Measurements from ENCODE around the gene PHF20.
"Not testable (repeated sequence)": the region's sequence is repeated elsewhere in the genome, so short reads cannot be mapped to it uniquely, and the experiment has no call there.

Gene PHF20

GRCh38 chr20:35947489-35947888 is 175.7 kb downstream of the PHF20 start:
- ATAC-seq (ENCODE audit: low read depth): peak; percentile 44; the same call in 2 of the 3 replicates
- peaks cover 3% of the 10 kb centered on the region for H3K4me1 ChIP-seq (ENCODE audit: insufficient read depth, poor library complexity, severe bottlenecking)
- TF ChIP-seq, protein P1, sequence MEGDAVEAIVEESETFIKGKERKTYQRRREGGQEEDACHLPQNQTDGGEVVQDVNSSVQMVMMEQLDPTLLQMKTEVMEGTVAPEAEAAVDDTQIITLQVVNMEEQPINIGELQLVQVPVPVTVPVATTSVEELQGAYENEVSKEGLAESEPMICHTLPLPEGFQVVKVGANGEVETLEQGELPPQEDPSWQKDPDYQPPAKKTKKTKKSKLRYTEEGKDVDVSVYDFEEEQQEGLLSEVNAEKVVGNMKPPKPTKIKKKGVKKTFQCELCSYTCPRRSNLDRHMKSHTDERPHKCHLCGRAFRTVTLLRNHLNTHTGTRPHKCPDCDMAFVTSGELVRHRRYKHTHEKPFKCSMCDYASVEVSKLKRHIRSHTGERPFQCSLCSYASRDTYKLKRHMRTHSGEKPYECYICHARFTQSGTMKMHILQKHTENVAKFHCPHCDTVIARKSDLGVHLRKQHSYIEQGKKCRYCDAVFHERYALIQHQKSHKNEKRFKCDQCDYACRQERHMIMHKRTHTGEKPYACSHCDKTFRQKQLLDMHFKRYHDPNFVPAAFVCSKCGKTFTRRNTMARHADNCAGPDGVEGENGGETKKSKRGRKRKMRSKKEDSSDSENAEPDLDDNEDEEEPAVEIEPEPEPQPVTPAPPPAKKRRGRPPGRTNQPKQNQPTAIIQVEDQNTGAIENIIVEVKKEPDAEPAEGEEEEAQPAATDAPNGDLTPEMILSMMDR (IDR thresholded peaks at IDR 0.05; ENCODE audit: poor library complexity, severe bottlenecking): peak; percentile 84
- no peak overlapping the region for H3K4me3 ChIP-seq (ENCODE audit: severe bottlenecking)
- no peak overlapping the region for H3K27ac ChIP-seq (ENCODE audit: poor library complexity, severe bottlenecking)
- no peaks in the 10 kb centered on the region for H3K9me3 ChIP-seq (ENCODE audit: severe bottlenecking)
- no peaks in the 10 kb centered on the region for H3K27me3 ChIP-seq (ENCODE audit: insufficient read depth, poor library complexity, severe bottlenecking)
- peaks cover 60% of the 10 kb centered on the region for H3K36me3 ChIP-seq (ENCODE audit: low read depth)
- DNase-seq (ENCODE audit: low spot score): no peak

GRCh38 chr20:35947907-35948306 is 176.1 kb downstream of the PHF20 start:
- ATAC-seq (ENCODE audit: low read depth): no peak
- Histone ChIP-seq H3K4me1 (ENCODE audit: insufficient read depth, poor library complexity, severe bottlenecking) (peaks cover 6% of the 10 kb centered on the region), H3K27ac (ENCODE audit: poor library complexity, severe bottlenecking) (no peak overlapping the region), H3K4me3 (ENCODE audit: severe bottlenecking) (no peak overlapping the region), H3K27me3 (ENCODE audit: insufficient read depth, poor library complexity, severe bottlenecking) (no peaks in the 10 kb centered on the region), H3K36me3 (ENCODE audit: low read depth) (peaks cover 56% of the 10 kb centered on the region), H3K9me3 (ENCODE audit: severe bottlenecking) (no peaks in the 10 kb centered on the region)
- TF ChIP-seq, protein P1 (IDR thresholded peaks at IDR 0.05; ENCODE audit: poor library complexity, severe bottlenecking): no peak
- no peak for DNase-seq (ENCODE audit: low spot score)

- Histone ChIP-seq H3K4me1 (ENCODE audit: insufficient read depth, poor library complexity, severe bottlenecking) (peaks cover 7% of the 10 kb centered on the region), H3K4me3 (ENCODE audit: severe bottlenecking) (no peak overlapping the region), H3K27ac (ENCODE audit: poor library complexity, severe bottlenecking) (no peak overlapping the region), H3K27me3 (ENCODE audit: insufficient read depth, poor library complexity, severe bottlenecking) (no peaks in the 10 kb centered on the region), H3K36me3 (ENCODE audit: low read depth) (peaks cover 36% of the 10 kb centered on the region), H3K9me3 (ENCODE audit: severe bottlenecking) (no peaks in the 10 kb centered on the region)
- TF ChIP-seq, protein P1 (IDR thresholded peaks at IDR 0.05; ENCODE audit: poor library complexity, severe bottlenecking): no peak
- ATAC-seq (ENCODE audit: low read depth) (no peak), DNase-seq (ENCODE audit: low spot score) (no peak)
Measured at GRCh38 chr20:35950093-35950492, 178.3 kb downstream of the PHF20 start.

DNA sequence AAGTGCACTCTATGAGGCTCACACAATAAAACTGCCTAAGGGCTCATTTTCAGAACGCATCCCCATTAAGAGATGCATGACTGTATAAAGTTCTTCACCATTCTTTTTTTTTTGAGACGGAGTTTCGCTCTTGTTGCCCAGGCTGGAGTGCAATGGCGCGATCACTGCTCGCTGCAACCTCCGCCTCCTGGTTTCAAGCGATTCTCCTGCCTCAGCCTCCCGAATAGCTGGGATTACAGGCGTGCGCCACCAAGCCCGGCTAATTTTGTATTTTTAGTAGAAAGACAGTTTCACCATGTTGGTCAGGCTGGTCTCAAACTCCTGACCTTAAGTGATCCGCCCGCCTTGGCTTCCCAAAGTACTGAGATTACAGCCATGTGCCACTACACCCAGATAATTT is 180.3 kb downstream of the PHF20 start:
- H3K27me3 ChIP-seq (ENCODE audit: insufficient read depth, poor library complexity, severe bottlenecking); DNase-seq (ENCODE audit: low spot score); H3K9me3 ChIP-seq (ENCODE audit: severe bottlenecking); H3K4me3 ChIP-seq (ENCODE audit: severe bottlenecking); H3K4me1 ChIP-seq (ENCODE audit: insufficient read depth, poor library complexity, severe bottlenecking); ATAC-seq (ENCODE audit: low read depth); H3K27ac ChIP-seq (ENCODE audit: poor library complexity, severe bottlenecking): not testable (repeated sequence)
- peaks cover 21% of the 10 kb centered on the region for H3K36me3 ChIP-seq (ENCODE audit: low read depth)

- DNase-seq (ENCODE audit: low spot score) (no peak), ATAC-seq (ENCODE audit: low read depth) (0 out of 3 replicates have a peak, but pooled peaks have one; percentile 5)
- TF ChIP-seq, protein P1 (IDR thresholded peaks at IDR 0.05; ENCODE audit: poor library complexity, severe bottlenecking): no peak
- Histone ChIP-seq H3K4me1 (ENCODE audit: insufficient read depth, poor library complexity, severe bottlenecking) (peaks cover 10% of the 10 kb centered on the region), H3K4me3 (ENCODE audit: severe bottlenecking) (peak overlapping the region; percentile 85), H3K27ac (ENCODE audit: poor library complexity, severe bottlenecking) (peak overlapping the region; percentile 94), H3K9me3 (ENCODE audit: severe bottlenecking) (no peaks in the 10 kb centered on the region), H3K27me3 (ENCODE audit: insufficient read depth, poor library complexity, severe bottlenecking) (no peaks in the 10 kb centered on the region), H3K36me3 (ENCODE audit: low read depth) (peaks cover 14% of the 10 kb centered on the region)
Measured at GRCh38 chr20:35952480-35953386, 180.9 kb downstream of the PHF20 start.
